ENCODE measurements around the gene CUTA. TPM values are rescaled to one million over a fixed set of nuclear protein-coding genes. Genes with fewer than 3 reads are reported as not detected.

CUTA gene
- total and polyA plus RNA-seq, 2 of the 13 experiments (the other 11 are each of a cell fraction or from before 2014, with no cell fraction given) = 170 to 180 TPM

DNA sequence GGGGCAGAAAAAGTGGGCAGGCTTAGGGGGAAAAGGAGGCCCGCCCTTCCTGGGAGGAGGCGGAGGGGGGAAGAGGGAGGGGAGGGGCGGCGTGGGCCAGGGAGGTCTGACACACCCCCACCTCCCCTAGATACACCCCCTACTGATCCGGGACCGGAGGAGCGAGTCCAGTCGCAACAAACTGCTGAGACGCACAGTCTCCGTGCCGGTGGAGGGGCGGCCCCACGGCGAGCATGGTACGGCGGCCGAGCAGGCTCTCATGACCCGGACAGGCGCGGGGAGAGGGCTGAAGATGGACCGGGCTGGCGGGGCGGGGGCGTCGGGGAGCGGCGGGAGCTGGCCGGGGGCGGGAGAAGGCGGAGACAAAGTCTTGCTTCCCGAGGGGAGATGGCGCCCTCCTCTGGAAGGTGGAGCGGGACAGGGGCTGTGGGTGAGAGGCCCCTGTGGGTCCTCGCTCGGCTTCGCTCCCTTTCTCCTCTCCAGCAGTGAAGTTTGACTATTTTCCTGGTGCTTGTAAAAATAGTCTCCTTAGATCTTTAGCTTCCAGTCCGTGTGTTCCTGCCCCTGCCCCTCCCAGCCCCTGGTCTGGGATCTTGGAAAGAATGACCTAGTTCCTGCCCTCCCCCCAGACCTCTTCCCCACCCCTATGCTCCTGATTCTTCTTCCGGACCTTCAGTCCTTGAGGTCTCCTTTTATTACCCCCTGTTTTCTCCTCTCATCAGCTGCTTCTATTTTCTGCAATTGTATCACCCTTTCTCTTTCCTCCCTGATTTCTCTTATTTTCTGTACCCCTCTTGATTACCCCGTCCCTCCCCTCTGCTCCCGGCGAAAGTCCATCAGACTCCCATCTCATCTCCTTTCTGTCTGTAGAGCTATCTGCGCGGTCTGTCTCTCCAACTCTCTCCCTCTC lies 8.0 kb upstream of the CUTA start (continued):
- TF ChIP-seq BHLHE40 (IDR thresholded peaks at IDR 0.05; ENCODE audit: low read length) (peak; percentile 31; the same call in 1 of the 2 replicates), ZNF543 (CRISPR knock-in tag; IDR thresholded peaks at IDR 0.05) (0 out of 2 replicates have a peak, but pooled peaks have one; percentile 74), MED1 (CRISPR knock-in tag; IDR thresholded peaks at IDR 0.05) (peak; percentile 57; the same call in 1 of the 2 replicates), PAX8 (CRISPR knock-in tag; IDR thresholded peaks at IDR 0.05; ENCODE audit: borderline replicate concordance) (0 out of 2 replicates have a peak, but pooled peaks have one; percentile 22), POLR2AphosphoS5 (IDR thresholded peaks at IDR 0.05; ENCODE audit: low read depth, low read length) (peak; percentile 60), ZNF629 (CRISPR knock-in tag; conservative IDR thresholded peaks at IDR 0.05) (no peak), ZNF83 (CRISPR knock-in tag; IDR thresholded peaks at IDR 0.05; ENCODE audit: borderline replicate concordance) (0 out of 2 replicates have a peak, but pooled peaks have one; percentile 18), CHCHD3 (CRISPR knock-in tag; IDR thresholded peaks at IDR 0.05) (no peak), SRSF1 (optimal IDR thresholded peaks at IDR 0.05; ENCODE audit: low read depth, low read length) (peak; percentile 69), ZNF230 (CRISPR knock-in tag; IDR thresholded peaks at IDR 0.05) (no peak), JUNB (CRISPR knock-in tag; IDR thresholded peaks at IDR 0.05; ENCODE audit: borderline replicate concordance) (no peak), ZNF644 (CRISPR knock-in tag; IDR thresholded peaks at IDR 0.05; ENCODE audit: low read depth) (no peak), ZKSCAN1 (IDR thresholded peaks at IDR 0.05; ENCODE audit: low read length) (no peak), ZNF207 (IDR thresholded peaks at IDR 0.05; ENCODE audit: borderline replicate concordance) (no peak), ZSCAN22 (CRISPR knock-in tag; IDR thresholded peaks at IDR 0.05) (no peak), YEATS2 (CRISPR knock-in tag; IDR thresholded peaks at IDR 0.05; ENCODE audit: borderline replicate concordance) (peak; percentile 60; the same call in 1 of the 2 replicates), NFE2L1 (CRISPR knock-in tag; IDR thresholded peaks at IDR 0.05; ENCODE audit: borderline replicate concordance) (no peak), ZBTB1 (CRISPR knock-in tag; IDR thresholded peaks at IDR 0.05; ENCODE audit: borderline replicate concordance) (no peak)
- TF ChIP-seq, protein P1, sequence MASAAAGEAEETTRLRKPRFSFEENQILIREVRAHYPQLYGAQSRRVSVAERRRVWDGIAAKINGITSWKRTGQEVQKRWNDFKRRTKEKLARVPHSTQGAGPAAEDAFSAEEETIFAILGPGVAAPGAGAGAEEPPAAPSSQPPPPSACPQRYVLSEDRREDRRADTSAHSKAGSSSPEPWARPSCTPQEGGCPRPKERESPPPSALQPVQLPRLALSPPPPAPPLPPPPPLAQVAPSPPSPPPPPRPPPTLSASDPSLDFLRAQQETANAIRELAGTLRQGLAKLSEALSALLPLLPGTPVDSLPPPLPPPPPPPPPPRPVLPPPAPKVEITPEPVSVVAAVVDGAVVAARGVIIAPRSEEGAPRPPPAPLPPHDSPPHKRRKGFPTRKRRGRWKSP (CRISPR knock-in tag; IDR thresholded peaks at IDR 0.05) = no peak
- TF ChIP-seq, protein P2, sequence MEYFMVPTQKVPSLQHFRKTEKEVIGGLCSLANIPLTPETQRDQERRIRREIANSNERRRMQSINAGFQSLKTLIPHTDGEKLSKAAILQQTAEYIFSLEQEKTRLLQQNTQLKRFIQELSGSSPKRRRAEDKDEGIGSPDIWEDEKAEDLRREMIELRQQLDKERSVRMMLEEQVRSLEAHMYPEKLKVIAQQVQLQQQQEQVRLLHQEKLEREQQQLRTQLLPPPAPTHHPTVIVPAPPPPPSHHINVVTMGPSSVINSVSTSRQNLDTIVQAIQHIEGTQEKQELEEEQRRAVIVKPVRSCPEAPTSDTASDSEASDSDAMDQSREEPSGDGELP (IDR thresholded peaks at IDR 0.05; ENCODE audit: borderline replicate concordance, low read depth) = peak; percentile 7; the same call in 1 of the 2 replicates
- TF ChIP-seq, protein P3, sequence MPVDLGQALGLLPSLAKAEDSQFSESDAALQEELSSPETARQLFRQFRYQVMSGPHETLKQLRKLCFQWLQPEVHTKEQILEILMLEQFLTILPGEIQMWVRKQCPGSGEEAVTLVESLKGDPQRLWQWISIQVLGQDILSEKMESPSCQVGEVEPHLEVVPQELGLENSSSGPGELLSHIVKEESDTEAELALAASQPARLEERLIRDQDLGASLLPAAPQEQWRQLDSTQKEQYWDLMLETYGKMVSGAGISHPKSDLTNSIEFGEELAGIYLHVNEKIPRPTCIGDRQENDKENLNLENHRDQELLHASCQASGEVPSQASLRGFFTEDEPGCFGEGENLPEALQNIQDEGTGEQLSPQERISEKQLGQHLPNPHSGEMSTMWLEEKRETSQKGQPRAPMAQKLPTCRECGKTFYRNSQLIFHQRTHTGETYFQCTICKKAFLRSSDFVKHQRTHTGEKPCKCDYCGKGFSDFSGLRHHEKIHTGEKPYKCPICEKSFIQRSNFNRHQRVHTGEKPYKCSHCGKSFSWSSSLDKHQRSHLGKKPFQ (CRISPR knock-in tag; IDR thresholded peaks at IDR 0.05; ENCODE audit: insufficient replicate concordance) = no peak
- TF ChIP-seq, protein P4, sequence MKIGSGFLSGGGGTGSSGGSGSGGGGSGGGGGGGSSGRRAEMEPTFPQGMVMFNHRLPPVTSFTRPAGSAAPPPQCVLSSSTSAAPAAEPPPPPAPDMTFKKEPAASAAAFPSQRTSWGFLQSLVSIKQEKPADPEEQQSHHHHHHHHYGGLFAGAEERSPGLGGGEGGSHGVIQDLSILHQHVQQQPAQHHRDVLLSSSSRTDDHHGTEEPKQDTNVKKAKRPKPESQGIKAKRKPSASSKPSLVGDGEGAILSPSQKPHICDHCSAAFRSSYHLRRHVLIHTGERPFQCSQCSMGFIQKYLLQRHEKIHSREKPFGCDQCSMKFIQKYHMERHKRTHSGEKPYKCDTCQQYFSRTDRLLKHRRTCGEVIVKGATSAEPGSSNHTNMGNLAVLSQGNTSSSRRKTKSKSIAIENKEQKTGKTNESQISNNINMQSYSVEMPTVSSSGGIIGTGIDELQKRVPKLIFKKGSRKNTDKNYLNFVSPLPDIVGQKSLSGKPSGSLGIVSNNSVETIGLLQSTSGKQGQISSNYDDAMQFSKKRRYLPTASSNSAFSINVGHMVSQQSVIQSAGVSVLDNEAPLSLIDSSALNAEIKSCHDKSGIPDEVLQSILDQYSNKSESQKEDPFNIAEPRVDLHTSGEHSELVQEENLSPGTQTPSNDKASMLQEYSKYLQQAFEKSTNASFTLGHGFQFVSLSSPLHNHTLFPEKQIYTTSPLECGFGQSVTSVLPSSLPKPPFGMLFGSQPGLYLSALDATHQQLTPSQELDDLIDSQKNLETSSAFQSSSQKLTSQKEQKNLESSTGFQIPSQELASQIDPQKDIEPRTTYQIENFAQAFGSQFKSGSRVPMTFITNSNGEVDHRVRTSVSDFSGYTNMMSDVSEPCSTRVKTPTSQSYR (CRISPR knock-in tag; IDR thresholded peaks at IDR 0.05; ENCODE audit: borderline replicate concordance) = peak; percentile 19; the same call in 1 of the 2 replicates
- TF ChIP-seq, protein P5, sequence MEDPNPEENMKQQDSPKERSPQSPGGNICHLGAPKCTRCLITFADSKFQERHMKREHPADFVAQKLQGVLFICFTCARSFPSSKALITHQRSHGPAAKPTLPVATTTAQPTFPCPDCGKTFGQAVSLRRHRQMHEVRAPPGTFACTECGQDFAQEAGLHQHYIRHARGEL (CRISPR knock-in tag; IDR thresholded peaks at IDR 0.05) = no peak

All from HepG2 (cell line).